ENCODE data around the gene RASAL1.

Gene RASAL1

DNA sequence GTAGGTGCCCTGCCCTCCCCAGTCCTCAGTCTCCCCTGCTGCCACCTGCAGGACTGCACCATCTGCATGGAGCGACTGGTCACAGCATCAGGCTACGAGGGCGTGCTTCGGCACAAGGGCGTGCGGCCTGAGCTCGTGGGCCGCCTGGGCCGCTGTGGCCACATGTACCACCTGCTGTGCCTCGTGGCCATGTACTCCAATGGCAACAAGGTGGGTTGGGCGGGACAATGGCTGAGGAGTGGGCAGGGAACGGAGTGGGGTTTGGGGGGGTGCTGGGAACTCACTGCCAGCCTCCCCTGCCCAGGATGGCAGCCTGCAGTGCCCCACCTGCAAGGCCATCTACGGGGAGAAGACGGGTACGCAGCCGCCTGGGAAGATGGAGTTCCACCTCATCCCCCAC is 40.8 kb downstream of the RASAL1 start:
- no peak for DNase-seq

DNA sequence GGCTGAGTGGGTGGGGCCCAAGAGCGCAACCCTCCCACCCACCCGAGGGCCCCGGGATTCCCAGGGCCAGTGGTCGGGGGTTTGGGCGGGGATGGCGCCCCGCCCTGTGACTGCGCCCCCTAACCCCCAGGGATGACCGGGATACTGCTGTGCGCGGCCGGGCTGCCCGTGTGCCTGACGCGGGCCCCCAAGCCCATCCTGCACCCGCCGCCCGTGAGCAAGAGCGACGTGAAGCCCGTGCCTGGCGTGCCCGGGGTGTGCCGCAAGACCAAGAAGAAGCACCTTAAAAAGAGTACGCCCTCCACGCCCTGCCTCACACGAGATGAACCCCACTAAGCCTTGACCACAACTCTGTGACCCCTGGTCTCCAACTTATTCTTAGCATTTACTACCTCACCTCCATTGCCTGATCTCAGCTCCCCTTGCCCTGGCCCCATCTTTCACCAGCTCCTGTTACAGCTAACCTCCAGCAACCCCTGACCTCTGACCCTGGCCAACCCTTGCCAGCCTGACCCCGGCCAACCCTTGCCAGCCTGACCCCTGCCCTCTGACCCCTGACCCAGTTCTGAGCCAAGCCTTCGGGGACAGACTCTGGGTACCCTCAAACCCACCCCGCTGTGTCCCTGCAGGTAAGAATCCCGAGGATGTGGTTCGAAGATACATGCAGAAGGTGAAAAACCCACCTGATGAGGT is 42.0 kb downstream of the RASAL1 start:
- DNase-seq = no peak

DNA sequence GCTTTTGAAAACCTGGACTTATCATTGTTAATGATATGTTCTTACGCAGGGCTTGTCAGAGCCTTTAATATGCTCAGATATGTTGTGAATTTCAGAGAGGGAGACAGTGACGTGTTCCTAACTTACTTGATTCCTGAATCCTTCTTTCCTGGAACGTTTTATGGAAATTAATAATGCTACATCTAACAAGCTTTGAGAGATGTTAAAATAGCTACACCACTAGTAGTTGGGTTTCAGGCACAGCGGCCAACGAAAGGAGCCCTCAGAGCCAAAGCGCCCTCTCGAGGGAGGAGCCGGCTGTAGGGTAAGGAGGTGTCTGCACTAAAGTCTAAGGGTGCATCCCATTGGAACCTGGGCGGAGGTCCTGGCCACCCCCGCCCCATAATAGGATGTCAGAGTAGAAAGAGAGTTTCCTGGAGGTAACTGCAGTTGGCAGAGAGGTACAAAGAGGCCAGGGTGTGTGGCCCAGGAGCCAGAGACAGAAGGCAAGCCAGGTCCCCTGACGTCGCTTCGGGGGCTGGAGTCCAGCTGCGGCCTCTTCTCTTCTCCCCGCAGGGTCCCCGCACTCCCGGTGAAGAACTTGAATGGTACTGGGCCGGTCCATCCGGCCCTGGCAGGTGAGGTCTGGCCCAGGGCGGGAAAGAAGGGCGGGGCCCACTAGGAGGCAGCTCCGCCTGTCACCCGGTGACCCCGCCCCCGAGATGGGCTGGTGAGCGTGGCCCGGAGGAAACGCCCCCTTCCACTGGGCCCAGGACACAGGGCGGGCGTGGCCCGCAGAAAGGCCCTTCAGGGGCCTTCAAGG is 42.8 kb downstream of the RASAL1 start:
- peak in 1 of 2 donors; percentile 32 for DNase-seq

DNA sequence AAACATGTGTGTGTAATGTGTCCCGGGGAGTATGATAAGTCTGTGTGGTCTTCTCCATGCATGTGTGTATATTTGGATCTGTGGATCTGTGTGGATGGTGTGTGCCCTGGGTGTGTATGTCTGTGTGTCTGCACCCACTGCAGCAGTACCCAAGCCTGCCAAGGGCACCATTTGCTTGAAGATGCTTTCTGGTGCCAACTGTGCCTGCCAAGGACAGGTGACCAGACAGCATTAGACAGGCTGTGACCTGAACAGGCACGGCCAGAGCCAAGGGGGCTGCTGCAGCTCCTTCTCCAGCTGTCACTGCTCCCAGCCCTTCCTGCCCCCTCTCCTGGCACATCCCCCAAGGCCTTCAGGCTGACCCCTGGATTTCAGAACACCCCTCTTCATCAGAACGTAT is 44.1 kb downstream of the RASAL1 start:
- DNase-seq = no peak

DNA sequence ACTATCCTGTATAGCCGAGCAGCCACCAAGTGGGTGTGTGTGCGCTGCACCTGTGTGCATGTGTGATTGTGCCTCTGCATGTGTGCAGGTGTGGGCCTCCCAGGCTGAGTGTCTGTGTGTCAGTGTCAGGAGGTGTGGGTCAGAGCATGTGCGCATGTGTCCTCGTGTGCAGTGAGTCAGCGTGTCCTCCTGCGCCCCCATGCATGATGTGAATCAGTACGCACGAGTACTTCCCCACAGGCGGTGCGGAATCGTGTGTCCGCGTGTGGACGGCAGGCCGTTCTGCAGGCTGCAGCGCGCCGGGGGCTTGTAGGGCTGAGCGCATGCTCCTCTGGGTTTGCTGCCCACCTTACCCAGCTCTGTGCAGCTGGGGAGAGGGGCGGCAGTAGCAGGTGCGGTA is 44.8 kb downstream of the RASAL1 start:
- no peak for DNase-seq

DNA sequence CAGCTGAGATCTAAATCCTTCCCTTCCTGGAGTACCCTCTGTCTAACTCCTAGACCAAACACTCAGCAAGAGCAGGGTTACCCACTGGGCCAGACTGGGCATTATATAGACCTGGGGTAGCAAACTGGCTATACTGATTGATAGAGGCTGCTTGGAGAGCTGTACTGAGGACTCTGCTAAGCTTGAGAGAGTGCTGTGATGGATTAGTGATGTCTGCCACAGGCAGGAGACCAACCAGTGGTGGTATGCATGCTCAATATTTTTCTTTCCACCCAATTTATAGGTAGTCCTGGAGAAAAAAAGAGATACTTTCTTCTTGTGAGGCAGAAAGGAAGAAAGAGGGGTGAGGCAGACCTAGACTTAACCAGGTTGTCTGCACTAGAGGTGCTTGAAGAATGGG is 45.7 kb downstream of the RASAL1 start:
- DNase-seq = no peak

DNA sequence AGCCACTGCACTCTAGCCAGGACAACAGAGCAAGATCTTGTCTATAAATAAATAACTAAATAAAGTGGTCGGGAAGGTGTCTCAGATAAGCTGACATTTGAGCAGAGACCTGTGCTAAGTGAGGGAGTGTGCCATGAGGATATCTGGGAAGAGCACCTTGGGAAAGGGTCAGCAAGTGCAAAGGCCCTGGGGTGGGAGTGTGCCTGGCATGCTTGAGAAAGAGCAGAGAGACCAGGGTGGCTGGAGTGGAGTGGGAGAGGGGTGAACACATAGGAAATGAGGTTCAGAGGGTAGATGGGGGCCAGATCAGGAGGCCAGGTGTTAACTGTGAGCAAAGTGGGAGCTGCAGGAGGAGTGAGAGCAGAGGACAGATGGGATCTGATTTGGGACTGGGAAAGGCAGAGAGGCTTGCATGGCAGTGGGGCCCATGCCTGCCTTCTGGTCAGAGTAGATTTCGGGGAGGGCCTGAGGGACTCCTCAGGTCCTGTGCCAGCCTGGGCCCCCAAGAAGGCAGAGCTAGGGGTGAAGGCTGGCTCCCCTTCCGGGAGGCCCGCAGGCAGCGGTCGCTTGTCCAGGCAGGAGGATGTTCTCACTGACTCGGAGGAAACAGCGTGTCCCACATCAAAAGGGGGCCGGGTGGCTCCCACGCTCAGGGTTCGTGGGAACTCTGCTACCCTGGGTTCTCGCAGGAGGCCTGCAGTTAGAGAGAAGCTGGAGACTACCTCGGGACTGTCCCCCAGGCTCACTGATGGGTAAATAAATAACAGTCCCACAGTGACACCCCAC is 46.4 kb downstream of the RASAL1 start:
- peak; percentile 68 to 74 for DNase-seq

DNA sequence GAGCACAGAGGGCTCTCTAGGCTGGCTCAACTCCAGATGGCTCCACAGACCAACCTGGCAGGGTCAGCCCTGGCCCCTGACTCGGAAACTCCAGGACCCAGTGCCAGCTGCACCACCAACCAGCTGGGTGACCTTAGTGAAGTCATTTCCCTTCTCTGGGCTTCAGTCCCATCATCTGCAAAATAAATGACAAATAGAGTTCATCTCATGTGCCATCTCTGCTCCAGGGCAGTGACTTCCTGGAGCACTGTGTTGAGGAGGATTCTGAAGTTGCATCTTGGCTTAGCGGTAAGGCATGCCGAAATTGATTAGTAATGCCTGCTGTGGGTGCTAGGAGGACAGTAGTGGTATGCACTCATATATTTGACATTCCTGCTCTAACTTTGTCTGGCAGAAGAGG is 47.5 kb downstream of the RASAL1 start:
- DNase-seq = no peak

DNA sequence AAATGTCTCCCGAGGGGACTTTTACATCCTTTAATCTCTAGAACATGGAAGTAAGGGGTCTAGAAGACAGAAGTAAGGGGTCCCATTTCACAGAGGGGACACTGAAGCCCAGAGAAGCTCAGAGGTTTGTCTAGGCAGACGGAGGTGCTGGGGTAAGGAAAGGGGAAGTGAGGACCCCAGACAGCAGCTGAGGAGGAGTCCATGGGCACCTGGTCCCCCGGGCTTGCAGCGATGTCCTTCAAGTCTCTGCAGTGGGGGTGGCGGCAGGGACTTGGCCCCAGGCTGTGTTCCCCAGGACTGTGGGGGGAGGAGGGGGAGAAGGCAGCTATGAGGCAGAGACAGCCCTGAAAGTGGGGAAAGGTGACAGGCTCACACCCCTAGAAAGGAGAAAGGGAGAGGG is 48.4 kb downstream of the RASAL1 start:
- DNase-seq = no peak

DNA sequence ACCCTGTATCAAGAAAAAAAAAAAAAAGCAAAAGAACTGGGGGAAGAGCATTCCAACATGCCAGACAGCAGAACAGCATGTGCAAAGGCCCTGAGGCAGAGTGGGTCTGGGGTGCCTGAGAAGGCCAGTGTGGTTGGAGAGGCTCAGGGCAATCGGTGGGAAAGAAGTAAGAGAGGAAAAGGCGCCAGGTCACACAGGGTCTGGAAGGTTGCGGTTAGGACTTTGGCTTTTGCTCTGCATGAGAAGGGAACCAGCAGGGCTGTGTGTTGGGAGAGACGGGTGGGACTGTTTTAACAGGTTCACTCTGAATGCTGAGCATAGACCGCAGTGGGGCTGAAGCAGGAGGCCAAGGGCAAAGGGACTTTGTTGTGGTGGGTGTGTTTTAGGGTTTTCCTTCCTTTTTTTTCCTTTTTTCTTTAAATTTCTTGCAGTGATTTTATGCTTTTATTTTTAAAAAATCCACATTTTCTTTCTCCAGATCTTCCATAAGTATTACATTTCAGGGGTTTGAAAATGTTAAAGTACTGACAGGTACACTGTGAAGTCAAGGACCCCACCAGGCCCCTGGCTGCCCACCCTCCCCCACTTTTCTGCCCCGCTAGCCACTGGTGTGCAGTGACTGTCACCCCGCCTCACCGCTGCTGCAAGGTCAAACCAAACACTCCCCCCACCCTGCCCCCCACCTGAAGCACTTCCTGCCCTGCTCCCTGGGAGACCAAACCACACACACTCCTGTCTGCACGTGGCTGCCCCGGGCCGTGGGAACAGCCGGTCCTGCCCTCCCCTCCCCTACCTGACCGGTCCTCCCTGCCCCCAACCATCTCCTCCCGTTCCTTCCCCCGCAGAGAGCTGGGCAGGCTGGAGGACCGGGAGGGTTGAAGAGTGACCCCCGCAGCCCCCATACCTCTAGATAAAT is 49.1 kb downstream of the RASAL1 start:
- peak; percentile 34 to 45 for DNase-seq

DNA sequence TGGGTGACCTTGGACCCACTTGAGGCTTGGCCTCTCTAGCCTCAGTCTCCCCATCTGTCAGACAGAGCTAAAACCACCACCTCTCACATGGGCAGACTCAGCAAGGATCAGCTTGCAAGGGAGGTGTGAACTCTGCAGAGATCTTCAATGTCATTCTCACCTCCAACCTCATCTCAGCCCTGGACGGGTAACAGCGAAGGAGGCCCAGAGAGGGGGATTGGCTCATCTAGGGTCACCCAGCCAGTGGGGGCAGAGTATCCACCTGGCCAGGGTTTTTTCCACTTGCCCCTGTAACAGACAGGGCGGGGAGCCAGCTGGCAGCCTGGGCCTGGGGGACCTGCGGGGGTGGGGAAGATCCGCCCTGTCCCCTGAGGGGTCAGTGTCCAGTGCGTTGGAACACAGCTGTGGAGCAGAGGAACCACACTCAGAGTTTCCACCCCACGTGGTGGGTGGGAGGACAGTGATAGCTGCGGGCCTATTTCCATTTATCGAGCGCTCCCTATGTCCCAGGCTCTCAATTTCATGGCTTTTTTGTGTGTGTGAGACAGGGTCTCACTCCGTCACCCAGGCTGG is 51.6 kb downstream of the RASAL1 start:
- DNase-seq = no peak

DNA sequence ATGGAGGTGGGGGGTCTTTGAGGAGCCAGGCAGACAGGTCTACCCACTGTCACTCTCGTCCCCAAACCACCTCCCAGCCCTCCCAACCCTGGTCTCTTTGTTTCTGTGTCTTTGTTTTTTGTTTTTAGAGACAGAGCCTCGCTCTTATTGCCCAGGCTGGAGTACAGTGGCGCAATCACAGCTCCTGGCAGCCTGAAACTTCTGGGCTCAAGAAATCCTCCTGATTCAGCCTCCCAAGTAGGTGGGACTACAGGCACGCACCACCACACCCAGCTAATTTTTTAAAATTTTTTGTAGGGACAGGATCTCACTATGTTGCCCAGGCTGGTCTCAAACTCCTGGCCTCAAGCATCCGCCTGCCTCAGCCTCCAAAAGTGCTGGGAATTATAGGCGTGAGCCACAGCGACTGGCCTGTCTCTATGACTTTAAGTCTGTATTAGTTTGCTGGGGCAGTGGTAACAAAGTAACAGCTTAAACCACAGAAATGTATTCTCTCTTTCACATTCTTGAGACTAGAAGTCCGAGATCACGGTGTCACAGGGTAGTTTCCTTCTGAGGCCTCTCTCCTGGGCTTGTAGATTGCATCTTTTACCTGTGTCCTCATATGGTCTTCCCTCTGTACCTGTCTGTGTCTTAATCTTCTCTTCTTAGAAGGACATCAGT is 52.9 kb downstream of the RASAL1 start:
- no peak for DNase-seq

DNA sequence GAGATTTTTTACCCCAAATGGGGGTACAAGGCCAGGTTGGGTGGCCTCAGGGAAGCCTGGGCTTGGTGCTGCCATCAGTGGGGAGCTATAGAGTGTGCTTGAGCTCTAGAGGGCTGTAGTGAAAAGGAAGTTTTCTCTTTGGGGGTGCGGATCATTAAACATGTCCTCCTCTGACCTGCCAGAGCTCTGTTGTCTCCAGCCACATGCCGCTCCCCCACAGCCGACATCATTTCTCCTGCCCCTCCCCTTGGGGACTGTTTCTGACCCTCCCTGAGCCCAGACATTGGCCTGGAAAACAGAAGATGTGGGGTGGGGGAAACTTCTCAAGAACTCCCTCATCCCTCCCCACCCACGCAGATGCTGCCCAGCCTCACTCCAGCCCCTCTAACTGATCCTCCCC is 53.7 kb downstream of the RASAL1 start:
- DNase-seq = no peak

DNA sequence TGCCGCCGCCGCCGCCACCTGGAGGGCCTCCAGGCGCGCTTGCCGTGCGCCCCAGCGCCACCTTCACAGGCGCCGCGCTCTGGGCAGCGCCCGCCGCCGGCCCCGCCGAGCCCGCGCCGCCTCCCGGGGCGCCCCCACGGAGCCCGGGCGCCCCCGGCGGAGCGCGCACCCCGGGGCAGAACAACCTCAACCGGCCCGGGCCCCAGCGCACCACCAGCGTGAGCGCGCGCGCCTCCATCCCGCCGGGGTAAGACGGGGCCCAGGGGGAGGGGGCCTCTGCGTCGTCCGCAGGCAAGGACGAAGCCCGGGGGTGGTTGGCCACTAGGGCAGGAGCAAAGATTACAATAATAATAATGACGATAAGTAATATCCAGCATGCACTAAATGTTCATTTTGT is 57.7 kb downstream of the RASAL1 start:
- DNase-seq = no peak

DNA sequence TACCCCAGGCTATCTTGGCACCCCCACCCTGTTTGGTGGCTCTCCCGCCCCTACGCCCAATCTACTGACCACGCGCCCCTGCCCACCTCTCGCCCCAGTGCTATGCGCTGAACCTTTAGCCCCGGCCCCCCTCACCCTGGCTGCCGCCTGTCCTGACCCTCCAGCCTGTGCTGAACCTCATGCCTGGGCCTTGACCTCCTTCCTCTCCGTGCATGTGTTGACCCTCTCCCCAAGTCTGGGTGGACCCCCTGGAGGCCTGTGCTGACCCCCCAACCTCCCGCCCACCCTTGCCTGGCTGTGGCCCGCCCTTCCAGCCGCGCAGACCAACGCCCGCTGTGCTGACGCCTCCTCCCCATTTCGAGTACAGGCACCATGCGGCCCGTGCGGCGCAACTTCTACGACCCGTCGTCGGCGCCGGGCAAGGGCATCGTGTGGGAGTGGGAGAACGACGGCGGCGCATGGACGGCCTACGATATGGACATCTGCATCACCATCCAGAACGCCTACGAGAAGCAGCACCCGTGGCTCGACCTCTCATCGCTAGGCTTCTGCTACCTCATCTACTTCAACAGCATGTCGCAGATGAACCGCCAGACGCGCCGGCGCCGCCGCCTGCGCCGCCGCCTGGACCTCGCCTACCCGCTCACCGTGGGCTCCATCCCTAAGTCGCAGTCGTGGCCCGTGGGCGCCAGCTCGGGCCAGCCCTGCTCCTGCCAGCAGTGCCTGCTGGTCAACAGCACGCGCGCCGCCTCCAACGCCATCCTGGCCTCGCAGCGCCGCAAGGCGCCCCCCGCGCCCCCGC is 58.3 kb downstream of the RASAL1 start:
- no peak for DNase-seq

DNA sequence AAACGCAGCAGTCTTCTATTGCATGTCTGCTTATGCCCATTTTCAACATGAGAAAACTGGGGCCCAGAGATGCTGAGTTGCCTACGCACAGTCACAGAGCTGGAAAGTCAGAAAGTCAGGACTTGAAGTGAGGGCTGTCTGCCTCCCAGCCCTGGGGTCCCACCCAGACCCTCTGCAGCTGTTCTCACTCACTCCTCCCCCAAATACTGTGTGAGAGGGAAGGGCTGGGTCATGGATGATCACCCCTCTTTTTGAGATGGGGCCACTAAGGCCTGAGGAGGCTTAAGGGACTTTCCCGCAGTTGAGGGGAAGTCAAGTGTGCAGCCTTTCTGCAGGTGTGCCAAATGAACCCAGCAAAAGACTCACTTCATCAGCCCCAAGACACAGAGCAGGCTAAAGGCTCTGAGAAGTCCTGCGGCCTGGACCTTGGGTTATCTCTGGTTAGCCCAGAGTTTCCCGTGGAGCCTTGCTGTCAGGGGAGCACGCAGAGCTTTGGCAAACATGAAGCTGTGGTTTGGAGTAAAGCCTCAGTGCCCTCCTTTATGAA is 60.4 kb downstream of the RASAL1 start:
- DNase-seq = no peak

DNA sequence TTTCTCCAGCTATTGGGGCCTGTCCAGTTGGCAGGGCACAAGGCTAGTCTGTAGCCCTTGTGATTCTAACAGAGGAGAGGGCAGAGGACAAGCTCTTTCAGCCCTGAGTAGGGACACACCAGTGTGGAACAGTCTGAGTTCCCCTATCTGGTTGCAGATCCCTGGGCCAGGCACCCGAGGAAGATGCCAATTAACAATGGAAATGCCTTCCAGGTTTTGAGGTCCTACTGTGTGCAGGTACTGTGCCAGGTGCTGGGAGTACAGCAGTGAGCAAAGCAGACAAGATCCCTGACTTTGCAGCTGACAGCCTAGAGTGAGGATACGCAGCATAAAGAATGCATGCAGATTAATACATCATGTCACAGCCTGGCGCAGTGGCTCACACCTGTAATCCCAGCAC is 62.0 kb downstream of the RASAL1 start:
- DNase-seq = no peak

DNA sequence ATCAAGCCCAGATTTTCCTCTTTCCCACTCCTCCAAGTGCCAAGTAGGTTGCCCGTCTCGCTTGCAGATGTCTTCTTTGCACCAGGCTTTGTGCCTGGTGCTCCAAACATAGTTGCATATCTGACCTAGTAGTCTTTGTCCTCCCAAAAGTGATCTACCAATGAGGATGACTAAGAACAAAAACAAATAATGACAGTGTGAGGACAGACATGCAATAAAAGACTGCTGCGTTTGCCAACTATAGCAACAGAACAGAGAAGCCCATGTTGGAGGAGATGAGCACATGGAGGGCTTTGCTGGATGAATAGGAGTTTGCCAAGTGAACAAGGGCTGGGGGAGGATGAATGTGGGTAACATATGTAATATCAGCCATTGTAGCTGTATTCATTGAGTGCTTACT is 63.4 kb downstream of the RASAL1 start:
- DNase-seq = no peak

DNA sequence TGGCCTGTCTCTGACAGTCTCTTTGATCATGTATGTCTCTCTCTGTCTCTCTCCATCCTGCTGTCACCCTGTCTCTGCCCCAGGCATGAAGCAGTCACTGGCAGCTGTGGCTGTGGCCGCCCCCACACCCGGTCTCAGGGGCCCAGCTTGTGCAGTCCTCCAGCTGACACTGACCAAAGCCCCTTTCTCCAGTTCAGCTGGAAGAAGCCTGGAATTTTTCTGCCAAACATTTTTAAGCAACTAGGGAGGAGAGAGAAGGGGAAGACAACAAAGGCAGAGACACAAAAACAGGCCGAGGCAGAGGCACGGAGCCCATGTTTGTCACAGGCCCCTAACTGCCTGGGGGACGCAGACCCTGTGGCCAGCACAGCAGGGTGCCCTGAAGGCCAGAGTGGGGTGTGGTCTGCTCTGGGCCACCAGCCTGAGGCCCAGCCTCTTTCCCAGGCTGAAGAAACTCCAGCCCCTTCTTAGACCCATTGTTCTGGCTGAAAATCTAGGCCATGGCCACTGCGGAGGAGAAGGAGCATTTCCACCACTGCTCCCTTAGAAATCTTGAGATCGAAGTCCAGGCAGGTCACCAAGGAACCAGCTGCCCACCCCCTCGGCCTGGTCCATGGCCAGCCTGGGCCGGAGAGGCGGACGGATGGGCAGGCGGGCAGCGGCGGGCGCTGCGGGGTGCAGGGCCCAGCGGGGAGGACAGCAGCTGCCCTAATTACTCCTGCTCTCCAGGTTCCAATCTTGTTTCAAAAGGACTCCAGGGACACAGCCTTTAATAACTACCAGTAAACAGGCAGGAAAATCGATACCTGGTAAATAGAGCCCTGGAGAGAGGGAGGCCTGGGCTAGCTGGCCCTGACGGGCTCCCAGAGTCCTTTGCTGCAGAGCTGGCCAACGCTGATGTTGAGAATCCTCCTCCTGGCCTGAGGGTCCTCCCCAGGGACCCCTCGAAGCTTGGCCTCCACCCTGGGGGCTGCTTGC is 64.1 kb downstream of the RASAL1 start:
- no peak for DNase-seq

Data from stimulated activated CD4-positive, alpha-beta T cell treated with anti-CD3 and anti-CD28 coated beads, Interleukin-2, amount 100 ng/mL, for 24 hours (primary cell).